ENCODE measurements around the gene ABLIM2.

ABLIM2 gene

GRCh38 chr4:7950301-7951092 is 208.1 kb downstream of the ABLIM2 start:
- DNase-seq (ENCODE audit: low read depth in 1 of 2, low spot score in 1 of 2), result no peak
- TF ChIP-seq SPI1 (IDR thresholded peaks at IDR 0.05; ENCODE audit: borderline replicate concordance, low read depth) (no peak), REST (IDR thresholded peaks at IDR 0.05; ENCODE audit: insufficient replicate concordance, low read depth) (no peak), GABPA (IDR thresholded peaks at IDR 0.05; ENCODE audit: low read depth) (no peak), POLR2AphosphoS5 (IDR thresholded peaks at IDR 0.05; ENCODE audit: low read depth) (no peak), CTCF (IDR thresholded peaks at IDR 0.05; ENCODE audit: insufficient read depth, low read length) (no peak)
- H3K4me3 ChIP-seq (replicated peaks; ENCODE audit: insufficient read depth, low read length), result no peak overlapping the region
- H3K27ac ChIP-seq (replicated peaks), result no peak overlapping the region
- no peaks in the 10 kb centered on the region for H3K27me3 ChIP-seq (ENCODE audit: insufficient read depth, poor library complexity, severe bottlenecking)

- H3K27me3 ChIP-seq (ENCODE audit: insufficient read depth, poor library complexity, severe bottlenecking), result no peaks in the 10 kb centered on the region
- H3K4me3 ChIP-seq (replicated peaks; ENCODE audit: insufficient read depth, low read length), result no peak overlapping the region
- TF ChIP-seq REST (IDR thresholded peaks at IDR 0.05; ENCODE audit: insufficient replicate concordance, low read depth), result no peak
- no peak for TF ChIP-seq GABPA (IDR thresholded peaks at IDR 0.05; ENCODE audit: low read depth)
- no peak for TF ChIP-seq SPI1 (IDR thresholded peaks at IDR 0.05; ENCODE audit: borderline replicate concordance, low read depth)
- no peak for TF ChIP-seq CTCF (IDR thresholded peaks at IDR 0.05; ENCODE audit: insufficient read depth, low read length)
- TF ChIP-seq POLR2AphosphoS5 (IDR thresholded peaks at IDR 0.05; ENCODE audit: low read depth), result no peak
- H3K27ac ChIP-seq (replicated peaks), result no peak overlapping the region
- no peak for DNase-seq (ENCODE audit: low read depth in 1 of 2, low spot score in 1 of 2)
These were observed 208.9 kb downstream of the ABLIM2 start for GRCh38 chr4:7949759-7950158.

- H3K27me3 ChIP-seq (ENCODE audit: insufficient read depth, poor library complexity, severe bottlenecking), result no peaks in the 10 kb centered on the region
- H3K4me3 ChIP-seq (replicated peaks; ENCODE audit: insufficient read depth, low read length), result no peak overlapping the region
- no peak for TF ChIP-seq SPI1 (IDR thresholded peaks at IDR 0.05; ENCODE audit: borderline replicate concordance, low read depth)
- no peak for TF ChIP-seq REST (IDR thresholded peaks at IDR 0.05; ENCODE audit: insufficient replicate concordance, low read depth)
- TF ChIP-seq CTCF (IDR thresholded peaks at IDR 0.05; ENCODE audit: insufficient read depth, low read length), result no peak
- TF ChIP-seq GABPA (IDR thresholded peaks at IDR 0.05; ENCODE audit: low read depth), result no peak
- TF ChIP-seq POLR2AphosphoS5 (IDR thresholded peaks at IDR 0.05; ENCODE audit: low read depth), result no peak
- H3K27ac ChIP-seq (replicated peaks), result no peak overlapping the region
- no peak for DNase-seq (ENCODE audit: low read depth in 1 of 2, low spot score in 1 of 2)
These were observed 210.7 kb downstream of the ABLIM2 start for GRCh38 chr4:7947927-7948326.
